Mononuclear cell (primary cell): ENCODE results near the gene DIDO1. TPM values are rescaled to one million over a fixed set of nuclear protein-coding genes. Genes with fewer than 3 reads are reported as not detected.
"Not testable (repeated sequence)": the region's sequence is repeated elsewhere in the genome, so short reads cannot be mapped to it uniquely, and the experiment has no call there.

Source experiments
- H3K27me3 ChIP-seq: 2 replicates; pipeline ENCODE4 v1.6.0; 2011; ENCODE audit warnings: low read length, control low read depth; ENCODE audit not compliant: insufficient read depth
- H3K4me1 ChIP-seq: 2 replicates; pipeline ENCODE4 v1.5.1; 2011; ENCODE audit warnings: mild to moderate bottlenecking, low read length, control low read depth; ENCODE audit not compliant: insufficient read depth
- H3K4me3 ChIP-seq: 2 replicates; pipeline ENCODE4 v1.5.1; 2011; ENCODE audit warnings: mild to moderate bottlenecking, low read length, moderate library complexity
- H3K9me3 ChIP-seq: 2 replicates; pipeline ENCODE4 v1.5.1; 2011; ENCODE audit warnings: low read depth, mild to moderate bottlenecking, control low read depth, low read length
- total RNA-seq: library from RNA; depleted of rRNA; stranded (reverse); fragments of >200 nt; gene quantifications from one replicate; pipeline ENCODE4 v1.2.3, GENCODE V29; 2012

Gene DIDO1
- total RNA-seq, 1 donor = 55.1 TPM

GRCh38 chr20:62872184-62872847 is 54.0 kb downstream of the DIDO1 start:
- Histone ChIP-seq H3K4me1 (no peaks in the 10 kb centered on the region), H3K27me3 (no peaks in the 10 kb centered on the region), H3K4me3 (no peak overlapping the region), H3K9me3 (no peaks in the 10 kb centered on the region)

- H3K9me3 ChIP-seq = no peaks in the 10 kb centered on the region
- no peaks in the 10 kb centered on the region for H3K27me3 ChIP-seq
- H3K4me1 ChIP-seq = peaks cover 14% of the 10 kb centered on the region
- H3K4me3 ChIP-seq = no peak overlapping the region
Observed at GRCh38 chr20:62864207-62864606, 62.1 kb downstream of the DIDO1 start.

GRCh38 chr20:62861726-62862336 is 64.5 kb downstream of the DIDO1 start, which contains the start of gene TCFL5:
TSS of gene TCFL5 (minus strand) at chr20:62861822. CDS start at chr20:62861670, 152 bp downstream.
- Histone ChIP-seq H3K4me3 (peak within 1 kb of the TSS; percentile 26), H3K9me3 (no peaks in the 10 kb centered on the region), H3K4me1 (peaks cover 14% of the 10 kb centered on the region), H3K27me3 (no peaks in the 10 kb centered on the region)

GRCh38 chr20:62860924-62861691 is 65.2 kb downstream of the DIDO1 start:
- H3K9me3 ChIP-seq = no peaks in the 10 kb centered on the region
- peaks cover 14% of the 10 kb centered on the region for H3K4me1 ChIP-seq
- peak overlapping the region; percentile 26 for H3K4me3 ChIP-seq
- H3K27me3 ChIP-seq = no peaks in the 10 kb centered on the region

- no peaks in the 10 kb centered on the region for H3K27me3 ChIP-seq
- H3K4me1 ChIP-seq = peaks cover 14% of the 10 kb centered on the region
- no peak overlapping the region for H3K4me3 ChIP-seq
- H3K9me3 ChIP-seq = no peaks in the 10 kb centered on the region
Observed at GRCh38 chr20:62860391-62860923, 65.8 kb downstream of the DIDO1 start.

GRCh38 chr20:62859721-62860120 is 66.6 kb downstream of the DIDO1 start:
- H3K4me1 ChIP-seq = peaks cover 14% of the 10 kb centered on the region
- no peaks in the 10 kb centered on the region for H3K9me3 ChIP-seq
- H3K27me3 ChIP-seq = no peaks in the 10 kb centered on the region
- H3K4me3 ChIP-seq = no peak overlapping the region

- H3K4me1 ChIP-seq = peaks cover 14% of the 10 kb centered on the region
- H3K4me3 ChIP-seq = no peak overlapping the region
- no peaks in the 10 kb centered on the region for H3K9me3 ChIP-seq
- no peaks in the 10 kb centered on the region for H3K27me3 ChIP-seq
Observed at GRCh38 chr20:62858058-62858830, 68.1 kb downstream of the DIDO1 start.

GRCh38 chr20:62856931-62857619 is 69.2 kb downstream of the DIDO1 start:
- Histone ChIP-seq H3K9me3 (no peaks in the 10 kb centered on the region), H3K4me1 (peaks cover 12% of the 10 kb centered on the region), H3K27me3 (no peaks in the 10 kb centered on the region), H3K4me3 (no peak overlapping the region)

- no peak overlapping the region for H3K4me3 ChIP-seq
- peaks cover 4% of the 10 kb centered on the region for H3K4me1 ChIP-seq
- H3K9me3 ChIP-seq = no peaks in the 10 kb centered on the region
- H3K27me3 ChIP-seq = no peaks in the 10 kb centered on the region
Observed at GRCh38 chr20:62855120-62855519, 71.2 kb downstream of the DIDO1 start.

GRCh38 chr20:62854121-62854520 is 72.2 kb downstream of the DIDO1 start:
- no peaks in the 10 kb centered on the region for H3K4me1 ChIP-seq
- H3K27me3 ChIP-seq = no peaks in the 10 kb centered on the region
- H3K9me3 ChIP-seq = no peaks in the 10 kb centered on the region
- no peak overlapping the region for H3K4me3 ChIP-seq

GRCh38 chr20:62853304-62853703 is 73.0 kb downstream of the DIDO1 start:
- H3K27me3 ChIP-seq, H3K9me3 ChIP-seq, H3K4me3 ChIP-seq: not testable (repeated sequence)

GRCh38 chr20:62852841-62853240 is 73.5 kb downstream of the DIDO1 start:
- Histone ChIP-seq H3K27me3 (no peaks in the 10 kb centered on the region), H3K4me3 (no peak overlapping the region), H3K9me3 (no peaks in the 10 kb centered on the region), H3K4me1 (no peaks in the 10 kb centered on the region)

More at GRCh38 chr20:62853304-62853703, 73.0 kb downstream of the DIDO1 start:
- H3K4me1 ChIP-seq = not testable (repeated sequence)

GRCh38 chr20:62852196-62852595 is 74.1 kb downstream of the DIDO1 start:
- no peaks in the 10 kb centered on the region for H3K9me3 ChIP-seq
- H3K4me1 ChIP-seq = no peaks in the 10 kb centered on the region
- no peaks in the 10 kb centered on the region for H3K27me3 ChIP-seq
- H3K4me3 ChIP-seq = no peak overlapping the region

GRCh38 chr20:62850333-62850974 is 75.9 kb downstream of the DIDO1 start:
- Histone ChIP-seq H3K27me3 (no peaks in the 10 kb centered on the region), H3K4me3 (no peak overlapping the region), H3K9me3 (no peaks in the 10 kb centered on the region), H3K4me1 (no peaks in the 10 kb centered on the region)
